Coronary artery (tissue), 2 donors: ENCODE measurements around the gene SHISAL2B.
"Not testable (repeated sequence)": the region's sequence is repeated elsewhere in the genome, so short reads cannot be mapped to it uniquely, and the experiment has no call there.

Experiments
- DNase-seq: peaks from one replicate; pipeline ENCODE4 v3.0.0-alpha.2; 2017; ENCODE audit warnings: low spot score
- H3K27ac ChIP-seq, 2 donors: fragments of 200-600 bp; sonication (generic); one replicate each; pipeline ENCODE4 v1.5.1; 2016 to 2019
- H3K4me3 ChIP-seq: fragments of 200-600 bp; sonication (generic); 2 replicates; pipeline ENCODE4 v1.5.1; 2016; ENCODE audit warnings: mild to moderate bottlenecking, moderate library complexity
- TF ChIP-seq, protein P1 (sequence below): fragments of 200-600 bp; sonication (generic); IDR thresholded peaks from one replicate; pipeline ENCODE4 v1.5.1; 2019; ENCODE audit warnings: antibody characterized with exemption

The SHISAL2B gene

DNA sequence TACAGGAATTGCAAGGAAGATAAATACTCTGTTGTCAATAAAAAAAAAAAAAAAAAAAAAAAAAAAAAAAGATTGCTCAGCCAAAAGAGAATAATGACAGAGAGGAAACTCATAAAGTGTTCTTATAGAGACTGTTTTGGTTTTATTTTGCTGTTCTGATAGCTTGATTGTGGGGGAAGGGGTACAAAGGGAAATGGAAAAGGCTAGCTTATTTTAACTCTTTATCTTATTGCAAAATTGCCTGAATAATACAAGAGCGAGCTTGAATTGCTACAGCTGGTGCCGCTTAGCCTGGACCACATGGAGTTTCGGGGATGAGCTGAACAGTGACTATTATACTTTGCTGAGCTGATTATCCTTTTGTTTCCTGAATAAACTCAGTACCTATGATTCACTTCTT, 31.0 kb upstream of the SHISAL2B start:
- H3K4me3 ChIP-seq = no peak overlapping the region
- TF ChIP-seq, protein P1, sequence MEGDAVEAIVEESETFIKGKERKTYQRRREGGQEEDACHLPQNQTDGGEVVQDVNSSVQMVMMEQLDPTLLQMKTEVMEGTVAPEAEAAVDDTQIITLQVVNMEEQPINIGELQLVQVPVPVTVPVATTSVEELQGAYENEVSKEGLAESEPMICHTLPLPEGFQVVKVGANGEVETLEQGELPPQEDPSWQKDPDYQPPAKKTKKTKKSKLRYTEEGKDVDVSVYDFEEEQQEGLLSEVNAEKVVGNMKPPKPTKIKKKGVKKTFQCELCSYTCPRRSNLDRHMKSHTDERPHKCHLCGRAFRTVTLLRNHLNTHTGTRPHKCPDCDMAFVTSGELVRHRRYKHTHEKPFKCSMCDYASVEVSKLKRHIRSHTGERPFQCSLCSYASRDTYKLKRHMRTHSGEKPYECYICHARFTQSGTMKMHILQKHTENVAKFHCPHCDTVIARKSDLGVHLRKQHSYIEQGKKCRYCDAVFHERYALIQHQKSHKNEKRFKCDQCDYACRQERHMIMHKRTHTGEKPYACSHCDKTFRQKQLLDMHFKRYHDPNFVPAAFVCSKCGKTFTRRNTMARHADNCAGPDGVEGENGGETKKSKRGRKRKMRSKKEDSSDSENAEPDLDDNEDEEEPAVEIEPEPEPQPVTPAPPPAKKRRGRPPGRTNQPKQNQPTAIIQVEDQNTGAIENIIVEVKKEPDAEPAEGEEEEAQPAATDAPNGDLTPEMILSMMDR = no peak
- DNase-seq = no peak
- no peak overlapping the region for H3K27ac ChIP-seq

DNA sequence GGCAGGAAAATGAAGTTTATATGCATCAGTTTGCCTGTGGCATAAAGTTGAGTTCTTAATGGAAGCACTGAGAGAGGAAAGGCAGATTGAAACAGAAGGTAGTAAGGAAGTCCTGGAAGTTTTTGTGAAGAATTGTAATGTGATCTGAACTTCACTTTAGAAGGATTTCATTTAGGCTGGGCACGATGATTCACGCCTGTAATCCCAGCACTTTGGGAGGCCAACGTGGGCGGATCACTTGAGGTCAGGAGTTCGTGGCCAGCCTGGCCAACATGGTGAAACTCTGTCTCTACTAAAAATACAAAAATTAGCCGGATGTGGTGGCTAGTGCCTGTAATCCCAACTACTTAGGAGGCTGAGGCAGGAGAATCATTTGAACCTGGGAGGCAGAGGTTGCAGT, 27.1 kb upstream of the SHISAL2B start:
- not testable (repeated sequence) for DNase-seq, H3K4me3 ChIP-seq, H3K27ac ChIP-seq

DNA sequence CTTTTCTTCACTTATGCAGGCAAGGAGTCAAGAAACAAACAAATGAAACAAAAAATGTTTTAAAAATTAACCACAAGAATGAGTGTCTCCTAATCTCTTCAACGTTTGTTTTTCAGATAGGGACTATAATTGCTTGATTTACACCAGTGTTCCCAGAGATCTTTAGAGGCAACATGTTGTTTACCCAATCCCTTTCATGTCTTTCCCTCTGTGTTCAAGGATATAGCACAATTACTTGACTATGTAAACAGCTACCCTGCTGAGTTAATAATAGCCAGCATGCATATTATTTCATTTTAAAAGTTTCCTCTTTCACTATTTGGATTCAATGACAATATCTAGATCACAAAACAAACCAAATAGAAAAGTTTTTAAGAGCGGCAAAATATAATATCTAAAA, 25.1 kb upstream of the SHISAL2B start:
- H3K4me3 ChIP-seq = no peak overlapping the region
- no peak for DNase-seq
- no peak overlapping the region for H3K27ac ChIP-seq
- TF ChIP-seq, protein P1 = no peak

DNA sequence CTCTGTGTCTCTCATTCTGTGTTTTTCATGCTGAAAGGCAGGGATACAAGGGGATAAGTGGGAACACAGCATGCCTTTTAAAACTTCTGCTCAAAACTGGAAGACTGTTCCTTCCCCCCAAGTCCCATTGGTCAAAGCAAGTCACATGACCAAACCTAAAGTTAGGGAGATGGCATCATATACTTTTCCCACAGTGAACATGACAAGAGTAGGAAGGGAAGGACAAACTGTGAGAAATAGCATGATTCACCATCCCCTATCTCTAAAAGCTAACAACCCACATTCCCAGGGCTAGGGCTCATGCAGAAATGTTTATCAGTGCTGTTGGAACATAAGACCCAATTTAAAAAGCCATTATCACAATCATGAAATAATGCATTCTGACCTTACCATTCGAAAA, 24.2 kb upstream of the SHISAL2B start:
- Histone ChIP-seq H3K27ac (no peak overlapping the region), H3K4me3 (no peak overlapping the region)
- DNase-seq = no peak
- TF ChIP-seq, protein P1 = no peak

DNA sequence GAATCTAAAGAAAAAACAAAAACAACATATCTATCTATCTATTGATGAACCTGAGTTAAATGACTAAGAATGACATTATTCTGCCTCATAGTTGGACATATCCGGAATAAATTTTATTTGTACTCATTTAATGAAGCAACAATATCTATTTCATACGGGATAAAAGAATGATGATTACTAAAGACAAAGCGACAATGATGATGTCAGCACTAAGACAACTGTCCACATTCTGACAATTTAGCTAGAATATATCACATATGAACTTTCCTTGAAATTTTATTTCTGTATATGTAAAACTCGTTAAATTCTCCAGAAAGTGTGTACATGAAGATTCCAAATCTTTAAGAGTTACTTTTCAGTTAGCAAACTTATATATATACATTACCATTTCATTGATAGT, 23.2 kb upstream of the SHISAL2B start:
- TF ChIP-seq, protein P1 = no peak
- no peak overlapping the region for H3K27ac ChIP-seq
- no peak for DNase-seq
- no peak overlapping the region for H3K4me3 ChIP-seq

DNA sequence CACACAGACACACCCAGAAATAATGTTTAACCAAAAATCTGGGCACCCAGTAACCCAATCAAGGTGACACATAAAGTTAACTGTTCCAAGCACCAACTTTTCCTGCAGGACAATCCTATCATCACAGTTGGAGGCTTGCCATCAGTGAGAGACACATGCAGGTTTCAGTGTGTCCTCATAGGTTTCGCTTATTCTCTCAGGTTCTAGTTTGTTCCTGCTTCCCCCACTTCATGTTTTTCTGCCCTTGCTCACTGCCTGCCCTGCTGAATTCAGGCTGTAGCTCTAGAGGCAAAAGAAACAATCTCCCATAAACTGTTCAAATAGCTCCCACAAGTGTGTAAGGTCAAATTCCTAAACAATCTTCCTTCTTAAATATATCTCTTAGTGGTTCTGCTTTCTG, 20.0 kb upstream of the SHISAL2B start:
- H3K4me3 ChIP-seq = no peak overlapping the region
- H3K27ac ChIP-seq = no peak overlapping the region
- DNase-seq = no peak
- TF ChIP-seq, protein P1 = no peak

DNA sequence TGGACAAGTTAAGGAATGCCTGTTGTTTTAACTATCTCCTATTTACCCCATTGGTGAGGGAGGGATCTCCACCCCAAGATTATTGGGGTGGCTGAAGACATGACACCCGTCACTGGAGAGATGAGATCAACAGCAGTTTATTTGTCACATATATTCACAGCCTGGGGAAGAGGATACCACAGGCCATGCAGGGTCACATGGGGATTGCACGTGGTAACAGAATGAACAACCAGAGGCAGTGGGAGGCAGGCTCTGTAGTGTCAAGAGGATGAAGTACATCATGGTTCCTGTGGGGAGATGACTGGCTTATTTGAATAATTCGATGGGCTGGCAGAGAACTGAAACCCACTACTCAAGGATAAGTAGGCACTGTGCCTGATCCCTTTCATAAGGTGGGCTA, 18.6 kb upstream of the SHISAL2B start:
- Histone ChIP-seq H3K4me3 (no peak overlapping the region), H3K27ac (no peak overlapping the region)
- no peak for DNase-seq
- TF ChIP-seq, protein P1 = no peak

DNA sequence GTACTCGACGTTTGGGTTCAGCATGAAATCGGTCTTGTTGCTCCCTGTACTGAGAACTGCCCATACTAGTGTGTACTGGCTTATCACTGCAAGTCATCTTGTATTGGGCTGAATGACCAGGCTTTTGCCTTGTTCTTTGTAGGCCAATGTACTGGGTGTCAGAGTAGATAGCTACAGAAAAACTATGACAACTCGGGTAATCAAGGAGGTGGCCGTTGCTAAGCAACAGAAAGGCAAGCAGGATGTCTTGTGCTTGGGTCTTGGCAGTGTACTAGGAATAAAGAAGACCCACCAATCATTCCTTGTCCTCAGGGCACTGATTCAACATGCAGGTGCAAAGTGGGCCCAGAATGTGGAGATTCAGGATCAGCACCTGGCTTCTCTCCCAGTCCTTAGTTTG, 11.9 kb upstream of the SHISAL2B start:
- TF ChIP-seq, protein P1 = no peak
- no peak overlapping the region for H3K27ac ChIP-seq
- DNase-seq = no peak
- H3K4me3 ChIP-seq = no peak overlapping the region
